GM12875 (cell line): ENCODE results near the gene KANSL1.

Experiments used
- H3K4me3 ChIP-seq: one replicate; pipeline ENCODE4 v1.5.1; 2011; ENCODE audit warnings: low read depth, low read length, control low read depth
- TF ChIP-seq, protein P1 (sequence below): IDR thresholded peaks from 2 replicates; pipeline ENCODE4 v1.5.1; 2011; ENCODE audit warnings: low read depth, mild to moderate bottlenecking, control low read depth, inconsistent platforms, low read length, moderate library complexity, borderline replicate concordance; ENCODE audit not compliant: insufficient read depth

The KANSL1 gene

DNA sequence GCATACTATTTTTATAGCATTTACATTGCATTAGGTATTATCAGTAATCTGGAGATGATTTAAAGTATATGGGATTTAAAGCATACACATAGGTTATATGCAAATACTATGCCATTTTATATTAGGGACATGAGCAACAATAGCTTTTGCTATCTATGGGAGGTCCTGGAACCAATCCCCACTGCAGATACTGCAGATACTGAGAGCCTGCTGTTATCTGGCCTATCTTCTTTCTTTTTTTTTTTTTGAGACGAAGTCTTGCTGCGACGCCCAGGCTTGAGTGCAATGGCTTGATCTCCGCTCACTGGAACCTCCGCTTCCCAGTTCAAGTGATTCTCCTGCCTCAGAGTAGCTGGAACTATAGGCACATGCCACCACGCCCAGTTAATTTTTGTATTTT, 156.7 kb downstream of the KANSL1 start:
- TF ChIP-seq, protein P1, sequence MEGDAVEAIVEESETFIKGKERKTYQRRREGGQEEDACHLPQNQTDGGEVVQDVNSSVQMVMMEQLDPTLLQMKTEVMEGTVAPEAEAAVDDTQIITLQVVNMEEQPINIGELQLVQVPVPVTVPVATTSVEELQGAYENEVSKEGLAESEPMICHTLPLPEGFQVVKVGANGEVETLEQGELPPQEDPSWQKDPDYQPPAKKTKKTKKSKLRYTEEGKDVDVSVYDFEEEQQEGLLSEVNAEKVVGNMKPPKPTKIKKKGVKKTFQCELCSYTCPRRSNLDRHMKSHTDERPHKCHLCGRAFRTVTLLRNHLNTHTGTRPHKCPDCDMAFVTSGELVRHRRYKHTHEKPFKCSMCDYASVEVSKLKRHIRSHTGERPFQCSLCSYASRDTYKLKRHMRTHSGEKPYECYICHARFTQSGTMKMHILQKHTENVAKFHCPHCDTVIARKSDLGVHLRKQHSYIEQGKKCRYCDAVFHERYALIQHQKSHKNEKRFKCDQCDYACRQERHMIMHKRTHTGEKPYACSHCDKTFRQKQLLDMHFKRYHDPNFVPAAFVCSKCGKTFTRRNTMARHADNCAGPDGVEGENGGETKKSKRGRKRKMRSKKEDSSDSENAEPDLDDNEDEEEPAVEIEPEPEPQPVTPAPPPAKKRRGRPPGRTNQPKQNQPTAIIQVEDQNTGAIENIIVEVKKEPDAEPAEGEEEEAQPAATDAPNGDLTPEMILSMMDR = no peak
- H3K4me3 ChIP-seq = no peak overlapping the region

DNA sequence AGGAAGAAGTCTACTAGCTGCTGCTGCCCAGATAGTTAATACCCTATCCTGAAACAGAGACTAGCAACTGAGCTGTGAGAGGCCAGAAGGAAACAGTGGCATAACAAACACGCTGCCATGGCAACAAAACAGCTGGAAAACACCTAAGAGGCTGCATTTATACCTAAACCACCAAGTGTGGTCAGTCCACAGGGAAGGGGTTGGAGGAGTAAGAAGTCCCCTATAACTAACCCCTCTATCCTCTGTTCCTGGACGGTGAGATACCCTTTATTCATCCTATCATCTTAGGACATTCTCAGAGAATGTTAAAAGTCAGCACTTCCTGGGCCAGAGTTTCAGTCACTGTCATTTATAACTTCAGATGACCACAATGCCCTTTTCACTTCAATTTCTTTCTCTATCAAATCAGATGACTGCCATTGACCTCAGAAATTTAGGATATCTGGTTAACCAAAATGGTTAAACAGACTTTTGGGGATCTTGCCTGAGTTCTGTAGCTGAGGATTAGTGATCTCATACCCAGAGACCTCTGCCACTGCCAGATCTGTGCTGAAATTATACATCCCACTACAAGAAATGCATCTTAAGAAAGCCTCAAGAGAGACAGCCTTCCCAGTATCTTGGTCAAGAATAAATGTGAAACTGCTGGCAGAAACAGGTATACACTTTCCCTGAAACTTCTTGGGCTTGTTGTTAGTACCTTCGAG, 158.0 kb downstream of the KANSL1 start:
- H3K4me3 ChIP-seq = no peak overlapping the region
- TF ChIP-seq, protein P1 = no peak

DNA sequence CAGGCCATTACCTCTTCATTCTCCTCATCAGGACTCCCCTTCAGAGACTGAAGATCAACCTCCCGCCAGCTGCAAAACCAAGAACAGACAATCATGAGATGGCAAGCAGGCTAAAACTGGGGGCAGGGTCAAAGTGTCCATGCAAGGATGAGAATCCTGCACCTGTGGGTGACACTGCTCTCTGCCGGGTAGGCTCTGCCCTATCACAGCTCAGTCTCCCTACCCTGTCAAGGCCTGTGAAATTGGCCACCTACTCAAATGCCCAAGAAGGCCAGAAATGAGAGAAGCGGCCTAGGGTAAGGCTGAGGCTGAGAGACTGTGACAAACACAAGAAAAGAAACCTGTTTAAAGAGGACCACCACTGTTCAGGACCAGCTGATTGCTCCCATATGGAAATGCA, 159.8 kb downstream of the KANSL1 start:
- TF ChIP-seq, protein P1 = no peak
- no peak overlapping the region for H3K4me3 ChIP-seq

DNA sequence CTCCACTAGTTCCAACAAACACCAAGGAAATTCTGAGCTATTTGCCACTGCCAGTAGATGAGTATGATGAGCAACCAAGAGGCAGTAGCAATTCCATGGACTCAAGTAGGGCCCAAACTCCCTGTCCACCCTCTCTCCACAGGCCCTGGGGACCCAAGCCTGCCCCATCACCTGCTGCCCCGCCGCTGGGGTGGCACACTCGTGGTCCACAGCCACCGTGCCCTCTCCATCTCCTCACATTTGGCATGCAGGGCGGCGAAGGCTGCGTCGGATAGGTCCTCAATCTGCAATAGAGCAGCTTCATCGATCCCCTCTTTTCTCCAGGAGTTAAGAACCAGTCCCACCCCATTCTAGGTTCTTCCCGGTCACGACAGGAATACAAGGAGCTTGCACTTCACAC, 160.3 kb downstream of the KANSL1 start:
- no peak overlapping the region for H3K4me3 ChIP-seq
- TF ChIP-seq, protein P1 = no peak

DNA sequence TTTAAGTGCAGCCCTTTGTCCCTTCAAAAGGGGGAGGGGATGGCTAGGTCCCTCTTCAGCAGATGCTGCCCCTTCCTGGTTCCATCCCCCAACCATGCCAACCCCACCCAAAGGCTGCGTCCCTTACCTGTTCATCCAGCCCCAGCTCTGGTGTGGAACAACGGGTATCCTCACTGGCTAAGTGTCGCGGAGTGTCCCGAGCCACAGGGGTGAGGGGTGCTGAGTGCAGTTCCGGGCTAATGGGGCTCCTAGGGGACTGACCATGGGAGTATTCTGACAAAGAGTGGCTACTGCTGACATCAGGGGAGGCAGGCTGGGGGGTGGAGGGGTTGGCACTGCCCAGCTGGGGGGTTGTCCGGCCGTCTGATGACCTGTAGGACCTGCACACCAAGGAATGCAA, 161.3 kb downstream of the KANSL1 start:
- no peak overlapping the region for H3K4me3 ChIP-seq
- TF ChIP-seq, protein P1 = no peak

DNA sequence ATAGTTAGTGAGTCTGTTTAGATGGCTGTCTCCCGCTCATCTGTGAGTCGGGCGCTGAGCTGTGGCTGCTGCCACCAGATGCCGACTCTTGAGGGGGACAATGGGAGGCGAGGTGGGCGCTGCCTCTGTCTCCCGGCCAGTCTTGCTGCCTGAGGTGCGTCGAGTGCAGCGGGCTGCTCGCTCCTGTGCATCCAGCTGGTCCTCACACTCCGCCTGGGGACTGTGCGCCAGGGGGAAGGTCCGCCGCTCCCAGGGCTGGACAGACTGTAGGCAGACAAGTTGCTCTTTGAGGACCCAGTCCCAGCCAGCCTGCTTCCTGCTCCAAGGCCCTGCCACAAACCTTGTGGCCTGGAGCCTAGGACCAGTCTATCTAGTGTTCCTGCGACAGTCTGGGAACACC, 161.8 kb downstream of the KANSL1 start:
- no peak overlapping the region for H3K4me3 ChIP-seq
- TF ChIP-seq, protein P1 = no peak

DNA sequence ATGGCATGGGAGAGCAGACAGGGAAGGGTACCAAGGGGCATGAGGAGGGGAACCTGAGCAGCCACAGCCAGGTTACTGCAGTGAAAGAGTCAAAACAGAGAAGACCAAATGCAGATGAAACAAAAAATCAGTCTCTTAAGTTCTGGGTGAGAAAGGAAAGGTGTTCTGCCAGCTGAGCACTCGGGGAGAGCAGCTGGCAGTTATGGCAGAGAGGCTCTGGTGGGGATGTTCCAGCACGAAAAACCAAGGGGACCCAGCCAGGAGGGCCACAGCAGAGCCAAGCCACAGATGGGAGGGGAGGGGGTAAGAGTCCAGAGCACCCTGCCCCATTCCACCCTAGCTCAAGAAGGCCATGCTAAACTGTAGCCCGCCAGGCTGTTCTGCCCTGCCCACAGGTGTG, 162.5 kb downstream of the KANSL1 start:
- H3K4me3 ChIP-seq = no peak overlapping the region
- TF ChIP-seq, protein P1 = no peak
